Astrocyte of the hippocampus (primary cell): ENCODE results near the gene ABCC4.

Source experiments
- DNase-seq: peaks from one replicate; pipeline ENCODE4 v3.0.0; 2011; ENCODE audit warnings: low read depth, low spot score

ABCC4 gene

GRCh38 chr13:95233026-95233635 lies 68.1 kb downstream of the ABCC4 start:
- no peak for DNase-seq

- no peak for DNase-seq
Observed at GRCh38 chr13:95231393-95231792, 69.9 kb downstream of the ABCC4 start.

DNA sequence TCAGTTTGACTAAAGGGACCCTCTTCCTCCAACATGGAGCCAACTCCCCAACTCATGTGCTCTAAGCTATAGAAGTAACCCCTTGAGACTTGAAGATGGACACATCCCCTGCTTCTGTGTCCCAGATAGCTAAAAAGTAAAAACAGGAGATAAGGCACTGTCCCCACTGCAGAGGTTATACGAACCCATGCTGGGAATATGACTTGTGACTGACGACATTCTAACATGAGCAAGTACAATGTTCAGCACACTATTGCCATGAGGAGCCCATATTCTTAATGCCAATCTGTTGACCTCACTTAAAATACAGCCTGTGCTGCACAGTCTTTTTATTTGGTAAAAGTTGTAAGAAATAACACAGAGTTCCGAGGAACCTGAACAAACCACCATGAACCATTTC lies 71.4 kb downstream of the ABCC4 start:
- DNase-seq = no peak

DNA sequence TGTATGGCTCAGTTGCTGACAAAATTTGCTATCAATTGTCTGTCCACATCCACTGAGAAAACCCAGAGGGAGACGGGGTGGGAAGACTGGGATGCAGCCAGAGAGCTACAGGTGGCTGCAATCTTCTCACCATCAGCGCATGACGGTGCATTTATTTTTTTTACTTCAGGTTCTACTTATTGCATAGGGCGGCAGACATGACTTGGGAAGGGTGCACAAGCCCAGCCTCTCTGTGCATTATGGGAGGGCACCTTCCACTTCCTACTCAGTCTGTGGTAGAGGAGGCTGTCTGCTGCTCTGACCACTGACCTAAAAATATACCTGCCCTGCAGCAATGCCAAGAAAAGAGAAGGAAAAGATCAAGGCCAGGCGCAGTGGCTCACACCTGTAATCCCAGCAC lies 73.1 kb downstream of the ABCC4 start:
- no peak for DNase-seq

GRCh38 chr13:95226932-95227695 lies 74.1 kb downstream of the ABCC4 start:
- DNase-seq = no peak

GRCh38 chr13:95226476-95226875 lies 74.8 kb downstream of the ABCC4 start:
- no peak for DNase-seq

- no peak for DNase-seq
Observed at GRCh38 chr13:95226050-95226449, 75.2 kb downstream of the ABCC4 start.

GRCh38 chr13:95224064-95224463 lies 77.2 kb downstream of the ABCC4 start:
- DNase-seq = no peak

DNA sequence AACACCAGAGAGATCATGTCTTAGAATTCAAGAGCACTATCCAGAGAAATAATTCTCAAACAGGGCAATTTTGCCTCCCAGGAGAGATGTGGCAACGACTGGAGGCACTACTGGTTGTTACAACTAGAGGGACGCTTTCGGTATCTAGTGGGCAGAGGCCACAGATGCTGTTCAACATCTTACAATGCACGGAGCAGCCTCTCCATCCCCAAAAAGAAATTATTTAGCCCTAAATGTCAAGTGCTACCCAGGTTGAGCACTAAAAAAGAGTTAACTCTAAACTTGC lies 78.6 kb downstream of the ABCC4 start:
- no peak for DNase-seq

DNA sequence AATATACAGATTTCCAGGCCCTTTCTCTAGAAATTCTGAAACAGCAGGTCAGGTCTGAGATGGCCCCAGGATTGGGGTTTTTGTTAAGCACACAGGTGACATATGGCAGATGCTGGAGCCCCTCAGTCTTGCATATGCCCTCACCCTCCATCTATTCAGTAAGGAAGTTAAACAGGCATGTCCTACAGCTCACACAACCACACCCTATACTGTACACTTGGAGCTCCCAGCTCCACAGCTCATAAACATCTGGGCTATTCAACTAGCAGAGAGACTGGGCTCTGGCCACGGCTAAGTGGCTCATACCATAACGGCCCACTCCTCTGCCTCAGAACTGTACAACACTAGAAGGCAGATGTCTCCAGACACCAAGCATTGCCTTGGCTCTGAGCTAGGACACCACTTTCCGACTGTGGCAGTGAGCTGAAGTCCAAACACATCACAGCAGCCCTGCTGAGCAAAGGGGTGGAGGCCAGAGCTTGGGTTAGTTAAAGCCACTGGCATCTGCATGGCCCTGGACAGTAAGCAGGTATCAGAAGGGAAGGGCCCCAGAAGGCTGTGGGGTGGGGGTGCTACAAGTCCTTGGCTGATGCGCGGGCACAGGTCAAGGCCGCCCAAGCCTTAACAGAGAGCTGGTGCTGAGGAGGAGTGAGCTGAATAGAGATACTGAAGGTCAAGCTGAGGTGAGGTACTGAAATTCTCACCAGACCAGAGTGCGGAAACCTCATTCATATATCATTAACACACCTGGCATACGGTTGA lies 79.1 kb downstream of the ABCC4 start:
- no peak for DNase-seq

GRCh38 chr13:95220611-95221010 lies 80.6 kb downstream of the ABCC4 start:
- no peak for DNase-seq

- no peak for DNase-seq
Observed at GRCh38 chr13:95217920-95218830, 83.1 kb downstream of the ABCC4 start.

DNA sequence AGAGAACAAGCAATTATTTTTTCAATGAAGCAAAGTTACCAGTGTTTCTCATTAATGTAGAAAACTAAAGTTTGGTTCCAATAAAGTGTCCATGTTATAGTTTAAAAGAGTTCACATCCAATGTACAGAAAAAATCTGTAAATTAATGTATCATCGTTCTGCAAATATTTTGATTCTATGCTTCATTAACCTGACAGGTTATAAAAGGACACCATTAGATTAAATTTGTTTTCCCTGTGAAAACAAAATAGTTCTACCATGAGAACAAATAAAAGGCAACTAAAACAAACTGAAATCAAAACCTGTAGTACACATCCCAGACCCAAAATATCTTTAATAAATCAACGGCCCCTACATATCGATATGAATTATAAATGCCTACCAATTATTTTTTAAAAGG lies 85.1 kb downstream of the ABCC4 start:
- no peak for DNase-seq

DNA sequence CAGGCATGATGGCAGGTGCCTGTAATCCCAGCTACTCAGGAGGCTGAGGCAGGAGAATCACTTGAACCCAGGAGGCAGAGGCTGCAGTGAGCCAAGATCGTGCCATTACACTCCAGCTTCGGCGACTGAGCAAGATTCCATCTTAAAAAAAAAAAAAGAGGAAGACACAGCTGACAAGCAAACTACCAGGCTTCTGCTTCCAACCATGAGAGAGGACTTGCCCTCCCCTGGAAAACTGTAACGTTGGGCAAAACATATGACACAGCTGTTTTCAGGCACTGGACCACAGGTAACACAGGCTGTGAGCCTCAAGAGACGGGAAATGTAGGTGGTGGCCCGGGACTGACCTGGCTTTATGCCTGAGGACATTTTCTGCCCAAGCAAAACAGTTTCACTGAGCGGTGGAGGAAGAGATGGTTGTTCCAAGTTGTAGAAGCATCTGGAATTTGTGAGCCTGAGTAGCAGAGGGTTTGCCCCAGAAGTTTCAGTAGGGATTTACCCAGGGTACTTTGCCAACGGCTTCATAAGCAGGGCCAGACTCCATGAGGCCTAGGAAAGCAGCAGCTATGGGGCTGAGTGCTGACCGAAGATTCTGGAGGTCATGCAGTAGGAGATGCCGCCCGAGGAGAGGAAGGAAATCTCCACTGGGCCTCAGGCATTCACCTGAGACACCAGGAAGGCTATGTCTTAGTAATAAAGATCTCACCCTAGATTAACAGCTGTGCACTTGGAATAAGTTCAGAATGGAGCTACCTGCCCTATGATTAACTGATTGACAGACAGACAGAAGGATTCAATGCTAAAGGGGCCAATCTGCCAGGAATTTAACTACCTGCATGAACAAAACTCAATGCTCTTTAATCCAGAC lies 88.0 kb downstream of the ABCC4 start:
- DNase-seq = no peak

DNA sequence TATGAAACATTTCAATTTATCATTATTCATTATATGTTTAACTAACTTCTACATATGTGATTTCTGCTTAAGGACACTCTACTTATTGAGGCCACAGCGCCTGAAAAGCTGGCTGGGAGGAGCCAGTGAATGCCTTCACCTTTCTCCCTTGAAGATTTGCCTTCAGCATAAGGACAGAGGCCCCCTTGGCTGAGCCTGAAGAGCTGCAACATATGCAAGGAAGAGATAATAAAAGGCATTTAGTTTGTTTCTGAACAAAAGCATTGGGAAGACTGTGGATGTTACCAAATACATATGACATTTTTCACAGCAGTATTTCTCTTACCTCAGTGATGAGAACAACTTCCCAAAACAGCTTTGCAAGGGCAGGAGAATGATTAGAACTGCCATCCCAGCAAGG lies 92.1 kb downstream of the ABCC4 start:
- no peak for DNase-seq

DNA sequence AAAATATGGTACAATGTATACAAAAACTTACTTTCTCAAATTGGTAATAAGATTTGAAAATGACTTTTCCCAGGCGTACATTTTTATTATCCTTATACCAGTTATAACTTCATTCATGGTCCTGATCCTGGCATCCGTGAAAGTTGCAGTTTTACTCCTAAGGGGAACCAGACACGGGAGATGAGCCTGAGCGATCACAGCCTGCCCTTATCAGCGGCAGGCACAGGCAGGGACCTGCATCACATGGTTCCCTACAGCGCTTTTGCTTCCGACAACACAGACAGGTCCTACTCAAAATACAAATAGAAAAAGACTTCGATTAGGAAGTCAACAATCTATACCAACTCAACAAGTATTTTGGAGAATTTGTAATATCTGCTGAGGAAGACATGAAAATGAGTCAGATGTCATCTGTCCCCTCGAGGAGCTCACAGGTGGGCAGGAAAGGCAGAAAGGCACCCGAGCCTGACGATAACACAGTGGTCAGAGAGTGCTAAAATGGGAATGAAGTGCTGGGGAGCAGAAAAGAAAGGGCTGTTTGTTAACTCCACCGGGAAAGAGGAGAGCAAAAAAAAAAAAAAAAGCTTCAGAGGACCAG lies 93.4 kb downstream of the ABCC4 start:
- DNase-seq = no peak

GRCh38 chr13:95206116-95206515 lies 95.1 kb downstream of the ABCC4 start:
- no peak for DNase-seq

DNA sequence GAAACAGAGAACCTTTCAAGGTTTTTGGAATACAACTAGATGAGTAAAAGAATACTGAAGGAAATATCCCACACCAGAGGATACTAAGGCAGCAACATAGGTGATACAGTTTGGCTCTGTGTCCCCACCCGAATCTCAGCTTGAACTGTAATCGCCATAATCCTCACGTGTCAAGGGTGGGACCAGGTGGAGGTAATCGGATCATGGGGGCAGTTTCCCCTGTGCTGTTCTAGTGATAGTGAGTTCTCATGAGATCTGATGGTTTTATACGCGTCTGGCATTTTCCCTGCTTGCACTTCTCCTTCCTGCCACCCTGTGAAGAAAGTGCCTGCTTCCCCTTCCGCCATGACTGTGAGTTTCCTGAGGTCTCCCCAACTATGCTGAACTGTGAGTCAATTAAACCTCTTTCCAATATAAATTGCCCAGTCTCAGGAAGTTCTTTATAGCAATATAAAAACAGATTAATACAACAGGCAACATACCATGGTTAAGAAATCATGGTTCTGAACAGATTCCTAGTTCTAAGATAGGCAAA lies 97.0 kb downstream of the ABCC4 start:
- no peak for DNase-seq

DNA sequence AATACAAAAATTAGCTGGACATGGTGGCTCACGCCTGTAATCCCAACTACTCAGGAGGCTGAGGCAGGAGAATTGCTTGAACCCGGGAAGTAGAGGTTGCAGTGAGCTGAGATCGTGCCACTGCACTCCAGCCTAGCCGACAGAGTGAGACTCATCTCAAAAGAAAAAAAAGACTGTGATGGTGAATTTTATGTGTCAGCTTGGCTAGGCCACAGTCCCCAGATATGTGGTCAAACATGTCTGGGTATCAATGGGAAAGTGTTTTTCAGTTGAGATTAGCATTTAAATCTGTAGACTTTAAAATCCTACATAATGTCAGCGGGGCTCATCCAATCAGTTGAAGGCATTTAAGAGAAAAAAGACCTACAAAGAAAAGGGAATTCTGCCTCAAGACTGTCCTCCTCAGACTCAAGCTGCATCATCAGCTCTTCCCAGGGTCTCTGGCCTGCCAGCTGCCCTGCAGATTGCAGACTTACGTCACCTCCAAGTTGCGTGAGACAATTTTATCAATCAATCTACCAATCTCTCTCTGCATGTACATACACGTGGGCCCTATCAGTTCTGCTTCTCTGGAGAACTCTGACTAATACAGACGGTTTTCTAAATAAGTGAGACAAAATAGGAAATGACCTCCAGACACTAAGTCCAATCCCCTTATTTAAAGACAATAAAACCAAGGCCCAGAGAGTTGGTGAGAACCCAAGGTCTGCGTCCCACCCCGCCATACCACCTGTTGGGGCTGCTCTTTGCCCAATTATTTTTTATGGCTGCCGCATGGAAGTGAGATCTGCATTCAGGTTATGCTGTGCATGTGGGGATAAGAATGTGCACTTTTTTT lies 99.2 kb downstream of the ABCC4 start:
- no peak for DNase-seq
